Fibroblast of the aortic adventitia (primary cell): Measurements from ENCODE around the gene TMEM245. TPM values are rescaled to one million over a fixed set of nuclear protein-coding genes. Genes with fewer than 3 reads are reported as not detected.

ENCODE experiments used
- DNase-seq: peaks from one replicate; pipeline ENCODE4 v3.0.0-alpha.2; 2010; ENCODE audit warnings: low read depth
- H3K4me3 ChIP-seq: 2 replicates; pipeline ENCODE4 v1.5.1; 2011; ENCODE audit warnings: low read depth, mild to moderate bottlenecking, control low read depth, low read length, moderate library complexity
- CTCF ChIP-seq: IDR thresholded peaks from 2 replicates; pipeline ENCODE4 v1.5.1; 2011; ENCODE audit warnings: mild to moderate bottlenecking, low read length, control low read depth, inconsistent platforms; ENCODE audit not compliant: insufficient read depth
- total RNA-seq: library from RNA; depleted of rRNA; stranded (reverse); fragments of >200 nt; gene quantifications from 2 replicates; pipeline ENCODE4 v1.2.3, GENCODE V29; 2012; ENCODE audit warnings: low replicate concordance

TMEM245 gene
- total RNA-seq, 1 donor = 51.2 TPM

- no peak for TF ChIP-seq CTCF
- DNase-seq = peak; percentile 77
- H3K4me3 ChIP-seq = no peak overlapping the region
Measured at GRCh38 chr9:109052416-109052815, 67.3 kb downstream of the TMEM245 start.

- no peak for TF ChIP-seq CTCF
- no peak overlapping the region for H3K4me3 ChIP-seq
- DNase-seq = no peak
Measured at GRCh38 chr9:109051733-109052132, 68.0 kb downstream of the TMEM245 start.

GRCh38 chr9:109050444-109050843 lies 69.3 kb downstream of the TMEM245 start:
- TF ChIP-seq CTCF = no peak
- DNase-seq = no peak
- H3K4me3 ChIP-seq = no peak overlapping the region

- TF ChIP-seq CTCF = no peak
- no peak for DNase-seq
- H3K4me3 ChIP-seq = no peak overlapping the region
Measured at GRCh38 chr9:109048822-109049221, 70.9 kb downstream of the TMEM245 start.

GRCh38 chr9:109047259-109047658 lies 72.5 kb downstream of the TMEM245 start:
- H3K4me3 ChIP-seq = no peak overlapping the region
- DNase-seq = no peak
- TF ChIP-seq CTCF = no peak

GRCh38 chr9:109046346-109046745 lies 73.4 kb downstream of the TMEM245 start:
- DNase-seq = no peak
- TF ChIP-seq CTCF = no peak

GRCh38 chr9:109043578-109043977 lies 76.2 kb downstream of the TMEM245 start:
- no peak overlapping the region for H3K4me3 ChIP-seq
- no peak for TF ChIP-seq CTCF
- DNase-seq = no peak

More at GRCh38 chr9:109046346-109046745, 73.4 kb downstream of the TMEM245 start:
- H3K4me3 ChIP-seq = no peak overlapping the region
